Osteoblast (primary cell): ENCODE data around the gene CA5A. TPM values are rescaled to one million over a fixed set of nuclear protein-coding genes. Genes with fewer than 3 reads are reported as not detected.

Experiments
- DNase-seq: peaks from one replicate; pipeline ENCODE4 v3.0.0; 2011; ENCODE audit warnings: low spot score, mixed read lengths; ENCODE audit not compliant: insufficient read length; ENCODE audit errors: missing footprints
- H2AFZ ChIP-seq: 2 replicates; pipeline ENCODE4 v1.6.0; 2011; ENCODE audit warnings: mild to moderate bottlenecking, low read length
- H3K27ac ChIP-seq: 2 replicates; pipeline ENCODE4 v1.5.1; 2011; ENCODE audit warnings: mild to moderate bottlenecking, low read depth, low read length, moderate library complexity
- H3K27me3 ChIP-seq: 2 replicates; pipeline ENCODE4 v1.6.0; 2012; ENCODE audit warnings: mild to moderate bottlenecking, control low read depth, inconsistent platforms, low read length, moderate library complexity; ENCODE audit not compliant: insufficient read depth
- H3K36me3 ChIP-seq: 2 replicates; pipeline ENCODE4 v1.5.1; 2011; ENCODE audit warnings: mild to moderate bottlenecking, low read length, control low read depth, moderate library complexity; ENCODE audit not compliant: insufficient read depth
- H3K4me1 ChIP-seq: 2 replicates; pipeline ENCODE4 v1.5.1; 2011; ENCODE audit warnings: mild to moderate bottlenecking, low read length, control low read depth, moderate library complexity; ENCODE audit not compliant: insufficient read depth
- H3K4me2 ChIP-seq: 2 replicates; pipeline ENCODE4 v1.6.0; 2011; ENCODE audit warnings: mild to moderate bottlenecking, low read length; ENCODE audit not compliant: insufficient read depth
- H3K4me3 ChIP-seq: fragments of 200-600 bp; sonication (generic); 3 replicates; pipeline ENCODE4 v1.5.1; 2012; ENCODE audit warnings: mild to moderate bottlenecking, low read length, inconsistent platforms; ENCODE audit not compliant: insufficient read depth
- H3K79me2 ChIP-seq: 2 replicates; pipeline ENCODE4 v1.6.0; 2012; ENCODE audit warnings: mild to moderate bottlenecking, low read length, control low read depth, inconsistent platforms; ENCODE audit not compliant: insufficient read depth
- H3K9me3 ChIP-seq: 2 replicates; pipeline ENCODE4 v1.5.1; 2011; ENCODE audit warnings: low read depth, low read length, control low read depth
- H4K20me1 ChIP-seq: 2 replicates; pipeline ENCODE4 v1.6.0; 2012; ENCODE audit warnings: mild to moderate bottlenecking, low read length, control low read depth; ENCODE audit not compliant: insufficient read depth
- CTCF ChIP-seq: IDR thresholded peaks from 2 replicates; pipeline ENCODE4 v1.5.1; 2011; ENCODE audit warnings: mild to moderate bottlenecking, low read depth, low read length, moderate library complexity; ENCODE audit errors: extremely low read depth
- total RNA-seq: library from RNA; depleted of rRNA; stranded (reverse); fragments of >200 nt; gene quantifications from 2 replicates; pipeline ENCODE4 v1.2.3, GENCODE V29; 2012

Gene CA5A
- total RNA-seq, 1 donor: not detected

DNA sequence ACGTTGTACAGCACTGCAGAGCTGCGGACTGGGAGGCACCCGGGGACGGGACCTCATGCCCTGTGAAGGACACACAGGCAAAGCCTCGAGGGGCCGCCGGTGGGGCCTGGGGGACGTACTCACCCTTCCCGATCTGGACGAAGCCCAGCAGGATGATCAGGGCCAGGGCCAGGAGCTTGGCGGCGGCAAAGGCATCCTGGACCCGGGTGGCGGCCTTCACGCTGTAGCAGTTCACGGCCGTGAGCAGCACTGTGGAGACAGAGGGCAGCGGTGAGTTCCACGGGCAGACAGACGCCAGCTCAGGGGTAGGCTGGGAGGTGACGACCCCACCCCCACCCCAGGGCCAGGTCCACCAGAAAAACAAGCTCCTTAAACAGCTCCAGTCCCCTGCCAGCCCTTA is 84.7 kb downstream of the CA5A start:
- H3K4me3 ChIP-seq: no peak overlapping the region
- peaks cover 40% of the 10 kb centered on the region for H3K4me1 ChIP-seq
- no peak overlapping the region for H3K4me2 ChIP-seq
- H3K36me3 ChIP-seq: peaks cover 56% of the 10 kb centered on the region
- no peak overlapping the region for H2AFZ ChIP-seq
- peak overlapping the region; percentile 97 for H3K27ac ChIP-seq
- peaks cover 94% of the 10 kb centered on the region for H3K79me2 ChIP-seq
- no peaks in the 10 kb centered on the region for H3K9me3 ChIP-seq
- peak; percentile 79 for DNase-seq
- H3K27me3 ChIP-seq: no peaks in the 10 kb centered on the region
- H4K20me1 ChIP-seq: peaks cover 41% of the 10 kb centered on the region
- no peak for TF ChIP-seq CTCF

DNA sequence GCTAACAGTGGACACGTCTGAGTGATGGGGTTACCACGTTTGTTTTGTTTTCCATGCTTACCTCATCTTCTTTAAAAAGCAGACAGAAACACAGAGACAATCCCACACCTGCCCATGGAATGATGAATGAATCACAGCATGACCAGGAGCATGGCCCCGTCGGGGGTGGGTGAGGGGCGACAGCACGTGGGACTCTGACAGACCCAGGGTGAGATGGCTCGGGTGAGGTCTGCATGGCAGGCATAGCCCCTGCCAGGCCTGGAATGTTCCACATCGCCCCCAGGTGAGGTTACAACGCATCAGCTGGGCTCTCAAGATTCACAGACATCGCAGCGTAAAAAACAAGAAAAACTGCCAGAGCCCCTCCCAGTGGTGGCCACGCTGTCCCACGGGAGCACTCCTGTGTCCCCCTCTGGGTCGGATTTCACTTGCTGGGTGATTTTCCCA is 85.2 kb downstream of the CA5A start:
- TF ChIP-seq CTCF: no peak
- H4K20me1 ChIP-seq: peaks cover 43% of the 10 kb centered on the region
- H3K4me2 ChIP-seq: no peak overlapping the region
- peaks cover 97% of the 10 kb centered on the region for H3K79me2 ChIP-seq
- no peaks in the 10 kb centered on the region for H3K27me3 ChIP-seq
- H3K4me1 ChIP-seq: peaks cover 36% of the 10 kb centered on the region
- no peak overlapping the region for H2AFZ ChIP-seq
- peak; percentile 75 for DNase-seq
- peaks cover 56% of the 10 kb centered on the region for H3K36me3 ChIP-seq
- H3K27ac ChIP-seq: peak overlapping the region; percentile 97
- no peaks in the 10 kb centered on the region for H3K9me3 ChIP-seq
- no peak overlapping the region for H3K4me3 ChIP-seq

- DNase-seq: peak; percentile 99
- peaks cover 97% of the 10 kb centered on the region for H3K79me2 ChIP-seq
Observed at GRCh38 chr16:87850009-87851006, 86.0 kb downstream of the CA5A start.

More at GRCh38 chr16:87850009-87851006, 86.0 kb downstream of the CA5A start:
- Histone ChIP-seq H3K36me3 (peaks cover 59% of the 10 kb centered on the region), H3K4me3 (no peak overlapping the region), H3K4me1 (peaks cover 27% of the 10 kb centered on the region), H4K20me1 (peaks cover 44% of the 10 kb centered on the region), H3K4me2 (no peak overlapping the region), H3K27me3 (no peaks in the 10 kb centered on the region), H3K9me3 (no peaks in the 10 kb centered on the region), H2AFZ (no peak overlapping the region), H3K27ac (peak overlapping the region; percentile 97)
- TF ChIP-seq CTCF: peak; percentile 84
